ENCODE data around the gene TBX6.

DNA sequence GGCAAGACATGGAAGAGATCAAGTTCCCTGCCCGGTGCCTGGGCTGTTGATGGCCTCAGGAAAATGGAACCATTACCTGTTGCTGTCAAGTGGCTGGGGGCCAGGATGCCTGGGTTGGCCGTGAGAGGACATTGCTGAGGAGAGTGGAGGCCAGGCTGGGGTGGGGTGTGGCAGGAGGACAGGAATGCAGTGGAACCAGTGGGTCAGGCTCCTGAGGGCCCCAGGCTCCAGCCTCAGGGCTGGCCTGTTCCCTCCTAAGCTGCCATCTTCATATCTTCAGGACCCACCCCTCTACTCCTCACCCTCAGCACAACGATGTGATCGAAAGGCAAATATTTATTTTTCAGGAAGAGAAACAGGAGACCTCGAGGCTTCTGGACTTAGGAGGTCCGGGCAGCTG lies 12.8 kb upstream of the TBX6 start:
- TF ChIP-seq ZFP30 (CRISPR knock-in tag; IDR thresholded peaks at IDR 0.05) (no peak), TCF4 (CRISPR knock-in tag; IDR thresholded peaks at IDR 0.05; ENCODE audit: borderline replicate concordance) (no peak), ZFP3 (CRISPR knock-in tag; IDR thresholded peaks at IDR 0.05) (no peak), RARB (CRISPR knock-in tag; IDR thresholded peaks at IDR 0.05) (no peak), ZC3H10 (CRISPR knock-in tag; IDR thresholded peaks at IDR 0.05) (no peak), ISL1 (CRISPR knock-in tag; IDR thresholded peaks at IDR 0.05) (no peak)
- TF ChIP-seq, protein P1, sequence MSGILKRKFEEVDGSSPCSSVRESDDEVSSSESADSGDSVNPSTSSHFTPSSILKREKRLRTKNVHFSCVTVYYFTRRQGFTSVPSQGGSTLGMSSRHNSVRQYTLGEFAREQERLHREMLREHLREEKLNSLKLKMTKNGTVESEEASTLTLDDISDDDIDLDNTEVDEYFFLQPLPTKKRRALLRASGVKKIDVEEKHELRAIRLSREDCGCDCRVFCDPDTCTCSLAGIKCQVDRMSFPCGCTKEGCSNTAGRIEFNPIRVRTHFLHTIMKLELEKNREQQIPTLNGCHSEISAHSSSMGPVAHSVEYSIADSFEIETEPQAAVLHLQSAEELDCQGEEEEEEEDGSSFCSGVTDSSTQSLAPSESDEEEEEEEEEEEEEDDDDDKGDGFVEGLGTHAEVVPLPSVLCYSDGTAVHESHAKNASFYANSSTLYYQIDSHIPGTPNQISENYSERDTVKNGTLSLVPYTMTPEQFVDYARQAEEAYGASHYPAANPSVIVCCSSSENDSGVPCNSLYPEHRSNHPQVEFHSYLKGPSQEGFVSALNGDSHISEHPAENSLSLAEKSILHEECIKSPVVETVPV (CRISPR knock-in tag; IDR thresholded peaks at IDR 0.05): no peak
- TF ChIP-seq, protein P2, sequence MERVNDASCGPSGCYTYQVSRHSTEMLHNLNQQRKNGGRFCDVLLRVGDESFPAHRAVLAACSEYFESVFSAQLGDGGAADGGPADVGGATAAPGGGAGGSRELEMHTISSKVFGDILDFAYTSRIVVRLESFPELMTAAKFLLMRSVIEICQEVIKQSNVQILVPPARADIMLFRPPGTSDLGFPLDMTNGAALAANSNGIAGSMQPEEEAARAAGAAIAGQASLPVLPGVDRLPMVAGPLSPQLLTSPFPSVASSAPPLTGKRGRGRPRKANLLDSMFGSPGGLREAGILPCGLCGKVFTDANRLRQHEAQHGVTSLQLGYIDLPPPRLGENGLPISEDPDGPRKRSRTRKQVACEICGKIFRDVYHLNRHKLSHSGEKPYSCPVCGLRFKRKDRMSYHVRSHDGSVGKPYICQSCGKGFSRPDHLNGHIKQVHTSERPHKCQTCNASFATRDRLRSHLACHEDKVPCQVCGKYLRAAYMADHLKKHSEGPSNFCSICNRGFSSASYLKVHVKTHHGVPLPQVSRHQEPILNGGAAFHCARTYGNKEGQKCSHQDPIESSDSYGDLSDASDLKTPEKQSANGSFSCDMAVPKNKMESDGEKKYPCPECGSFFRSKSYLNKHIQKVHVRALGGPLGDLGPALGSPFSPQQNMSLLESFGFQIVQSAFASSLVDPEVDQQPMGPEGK (CRISPR knock-in tag; IDR thresholded peaks at IDR 0.05; ENCODE audit: borderline replicate concordance): no peak
